Measurements from ENCODE around the gene KLHDC9. TPM values are rescaled to one million over a fixed set of nuclear protein-coding genes. Genes with fewer than 3 reads are reported as not detected.

KLHDC9 gene
- total and polyA plus RNA-seq, 5 donors from 2014 or later: 0.28 to 0.46 TPM; not detected in 3

GRCh38 chr1:161079436-161080110, 18.6 kb upstream of the KLHDC9 start:
- Histone ChIP-seq H3K4me1 (ENCODE audit: control insufficient read depth, insufficient read depth, low read length, poor library complexity, severe bottlenecking) (no peaks in the 10 kb centered on the region), H3K4me3 (ENCODE audit: low read depth, low read length) (no peak overlapping the region), H3K27me3 (ENCODE audit: control insufficient read depth, insufficient read depth, low read length) (no peaks in the 10 kb centered on the region), H3K36me3 (ENCODE audit: control insufficient read depth, insufficient read depth, low read length) (no peaks in the 10 kb centered on the region), H3K27ac (ENCODE audit: insufficient read depth, low read length, poor library complexity, severe bottlenecking) (no peak overlapping the region), H3K9me3 (ENCODE audit: control insufficient read depth in 2 of 2, low read length in 2 of 2) (no peaks in the 10 kb centered on the region)
- DNase-seq: no peak
- peaks cover 0 to 2% (median 0%) of the 10 kb centered on the region in 7 donors for H3K9me3 Mint-ChIP-seq
- peaks cover 5% of the 10 kb centered on the region for H3K27me3 Mint-ChIP-seq
- H3K36me3 Mint-ChIP-seq: no peaks in the 10 kb centered on the region
- no peak for ATAC-seq (ENCODE audit: low read depth in 2 of 2)
- no peaks in the 10 kb centered on the region for H3K4me1 Mint-ChIP-seq
- no peak overlapping the region for H3K4me3 Mint-ChIP-seq
- H3K27ac Mint-ChIP-seq: no peak overlapping the region

GRCh38 chr1:161080441-161081405, 17.4 kb upstream of the KLHDC9 start:
- no peaks in the 10 kb centered on the region for H3K4me1 ChIP-seq (ENCODE audit: control insufficient read depth, insufficient read depth, low read length, poor library complexity, severe bottlenecking)
- Mint-ChIP-seq H3K4me3 (no peak overlapping the region), H3K4me1 (no peaks in the 10 kb centered on the region), H3K36me3 (no peaks in the 10 kb centered on the region), H3K9me3 (peaks cover 0 to 2% (median 0%) of the 10 kb centered on the region in 7 donors), H3K27ac (peak overlapping the region in 2 of 3 donors; percentile 31 to 71), H3K27me3 (peaks cover 5% of the 10 kb centered on the region)
- no peaks in the 10 kb centered on the region for H3K36me3 ChIP-seq (ENCODE audit: control insufficient read depth, insufficient read depth, low read length)
- no peak overlapping the region for H3K27ac ChIP-seq (ENCODE audit: insufficient read depth, low read length, poor library complexity, severe bottlenecking)
- ATAC-seq (ENCODE audit: low read depth in 2 of 2) (no peak), DNase-seq (no peak)
- no peak overlapping the region for H3K4me3 ChIP-seq (ENCODE audit: low read depth, low read length)
- no peaks in the 10 kb centered on the region for H3K27me3 ChIP-seq (ENCODE audit: control insufficient read depth, insufficient read depth, low read length)
- no peaks in the 10 kb centered on the region for H3K9me3 ChIP-seq (ENCODE audit: control insufficient read depth in 2 of 2, low read length in 2 of 2)

GRCh38 chr1:161081519-161081918, 16.6 kb upstream of the KLHDC9 start:
- H3K27ac Mint-ChIP-seq: peak overlapping the region in 2 of 3 donors; percentile 31 to 51
- no peaks in the 10 kb centered on the region for H3K27me3 ChIP-seq (ENCODE audit: control insufficient read depth, insufficient read depth, low read length)
- DNase-seq: no peak

GRCh38 chr1:161082483-161082882, 15.7 kb upstream of the KLHDC9 start:
- Histone ChIP-seq H3K36me3 (ENCODE audit: control insufficient read depth, insufficient read depth, low read length) (no peaks in the 10 kb centered on the region), H3K4me3 (ENCODE audit: low read depth, low read length) (no peak overlapping the region), H3K27ac (ENCODE audit: insufficient read depth, low read length, poor library complexity, severe bottlenecking) (no peak overlapping the region), H3K4me1 (ENCODE audit: control insufficient read depth, insufficient read depth, low read length, poor library complexity, severe bottlenecking) (no peaks in the 10 kb centered on the region), H3K9me3 (ENCODE audit: control insufficient read depth in 2 of 2, low read length in 2 of 2) (no peaks in the 10 kb centered on the region), H3K27me3 (ENCODE audit: control insufficient read depth, insufficient read depth, low read length) (no peaks in the 10 kb centered on the region)
- ATAC-seq (ENCODE audit: low read depth in 2 of 2) (no peak), DNase-seq (no peak)
- Mint-ChIP-seq H3K27ac (peak overlapping the region in 1 of 3 donors; percentile 25), H3K4me3 (no peak overlapping the region), H3K27me3 (peaks cover 5% of the 10 kb centered on the region), H3K9me3 (peaks cover 0 to 2% (median 0%) of the 10 kb centered on the region in 7 donors), H3K36me3 (no peaks in the 10 kb centered on the region), H3K4me1 (peaks cover 0 to 1% (median 0%) of the 10 kb centered on the region in 4 donors)

More at GRCh38 chr1:161081519-161081918, 16.6 kb upstream of the KLHDC9 start:
- H3K9me3 ChIP-seq (ENCODE audit: control insufficient read depth in 2 of 2, low read length in 2 of 2): no peaks in the 10 kb centered on the region
- no peaks in the 10 kb centered on the region for H3K4me1 ChIP-seq (ENCODE audit: control insufficient read depth, insufficient read depth, low read length, poor library complexity, severe bottlenecking)
- H3K36me3 ChIP-seq (ENCODE audit: control insufficient read depth, insufficient read depth, low read length): no peaks in the 10 kb centered on the region
- H3K36me3 Mint-ChIP-seq: no peaks in the 10 kb centered on the region
- H3K4me3 Mint-ChIP-seq: no peak overlapping the region
- ATAC-seq (ENCODE audit: low read depth in 2 of 2): no peak
- H3K27ac ChIP-seq (ENCODE audit: insufficient read depth, low read length, poor library complexity, severe bottlenecking): no peak overlapping the region
- H3K27me3 Mint-ChIP-seq: peaks cover 5% of the 10 kb centered on the region
- no peak overlapping the region for H3K4me3 ChIP-seq (ENCODE audit: low read depth, low read length)
- no peaks in the 10 kb centered on the region for H3K4me1 Mint-ChIP-seq
- peaks cover 0 to 2% (median 0%) of the 10 kb centered on the region in 7 donors for H3K9me3 Mint-ChIP-seq

- Mint-ChIP-seq H3K9me3 (peaks cover 0 to 2% (median 0%) of the 10 kb centered on the region in 7 donors), H3K27ac (no peak overlapping the region), H3K27me3 (peaks cover 5% of the 10 kb centered on the region), H3K36me3 (no peaks in the 10 kb centered on the region), H3K4me1 (peaks cover 0 to 2% (median 0%) of the 10 kb centered on the region in 4 donors), H3K4me3 (no peak overlapping the region)
- no peaks in the 10 kb centered on the region for H3K9me3 ChIP-seq (ENCODE audit: control insufficient read depth in 2 of 2, low read length in 2 of 2)
- DNase-seq: no peak
- H3K4me1 ChIP-seq (ENCODE audit: control insufficient read depth, insufficient read depth, low read length, poor library complexity, severe bottlenecking): no peaks in the 10 kb centered on the region
- no peak overlapping the region for H3K27ac ChIP-seq (ENCODE audit: insufficient read depth, low read length, poor library complexity, severe bottlenecking)
- no peaks in the 10 kb centered on the region for H3K36me3 ChIP-seq (ENCODE audit: control insufficient read depth, insufficient read depth, low read length)
- H3K4me3 ChIP-seq (ENCODE audit: low read depth, low read length): no peak overlapping the region
- no peaks in the 10 kb centered on the region for H3K27me3 ChIP-seq (ENCODE audit: control insufficient read depth, insufficient read depth, low read length)
- ATAC-seq (ENCODE audit: low read depth in 2 of 2): peak; percentile 26 to 28
Measured at GRCh38 chr1:161082996-161083747, 15.0 kb upstream of the KLHDC9 start.

- Mint-ChIP-seq H3K27ac (peak overlapping the region in 1 of 3 donors; percentile 25), H3K9me3 (peaks cover 0 to 2% (median 0%) of the 10 kb centered on the region in 7 donors), H3K4me1 (peaks cover 0 to 2% (median 0%) of the 10 kb centered on the region in 4 donors), H3K36me3 (no peaks in the 10 kb centered on the region), H3K27me3 (no peaks in the 10 kb centered on the region), H3K4me3 (no peak overlapping the region)
- DNase-seq: no peak
- no peaks in the 10 kb centered on the region for H3K36me3 ChIP-seq (ENCODE audit: control insufficient read depth, insufficient read depth, low read length)
- H3K9me3 ChIP-seq (ENCODE audit: control insufficient read depth in 2 of 2, low read length in 2 of 2): no peaks in the 10 kb centered on the region
- no peak for ATAC-seq (ENCODE audit: low read depth in 2 of 2)
- H3K27ac ChIP-seq (ENCODE audit: insufficient read depth, low read length, poor library complexity, severe bottlenecking): no peak overlapping the region
- H3K4me3 ChIP-seq (ENCODE audit: low read depth, low read length): no peak overlapping the region
- no peaks in the 10 kb centered on the region for H3K4me1 ChIP-seq (ENCODE audit: control insufficient read depth, insufficient read depth, low read length, poor library complexity, severe bottlenecking)
- no peaks in the 10 kb centered on the region for H3K27me3 ChIP-seq (ENCODE audit: control insufficient read depth, insufficient read depth, low read length)
Measured at GRCh38 chr1:161083748-161084596, 14.2 kb upstream of the KLHDC9 start.

GRCh38 chr1:161084597-161084988, 13.6 kb upstream of the KLHDC9 start:
- ATAC-seq (ENCODE audit: low read depth in 2 of 2) (no peak), DNase-seq (no peak)
- Mint-ChIP-seq H3K4me1 (peaks cover 0 to 2% (median 0%) of the 10 kb centered on the region in 4 donors), H3K4me3 (no peak overlapping the region), H3K27ac (peak overlapping the region in 1 of 3 donors; percentile 25), H3K36me3 (no peaks in the 10 kb centered on the region), H3K9me3 (no peaks in the 10 kb centered on the region), H3K27me3 (no peaks in the 10 kb centered on the region)
- Histone ChIP-seq H3K4me1 (ENCODE audit: control insufficient read depth, insufficient read depth, low read length, poor library complexity, severe bottlenecking) (no peaks in the 10 kb centered on the region), H3K4me3 (ENCODE audit: low read depth, low read length) (no peak overlapping the region), H3K9me3 (ENCODE audit: control insufficient read depth in 2 of 2, low read length in 2 of 2) (no peaks in the 10 kb centered on the region), H3K27me3 (ENCODE audit: control insufficient read depth, insufficient read depth, low read length) (no peaks in the 10 kb centered on the region), H3K36me3 (ENCODE audit: control insufficient read depth, insufficient read depth, low read length) (no peaks in the 10 kb centered on the region), H3K27ac (ENCODE audit: insufficient read depth, low read length, poor library complexity, severe bottlenecking) (no peak overlapping the region)
